ENCODE results near the gene KATNAL2.
A peak's percentile ranks its signal among the peaks of the same experiment; 100 is the strongest.

Gene KATNAL2

DNA sequence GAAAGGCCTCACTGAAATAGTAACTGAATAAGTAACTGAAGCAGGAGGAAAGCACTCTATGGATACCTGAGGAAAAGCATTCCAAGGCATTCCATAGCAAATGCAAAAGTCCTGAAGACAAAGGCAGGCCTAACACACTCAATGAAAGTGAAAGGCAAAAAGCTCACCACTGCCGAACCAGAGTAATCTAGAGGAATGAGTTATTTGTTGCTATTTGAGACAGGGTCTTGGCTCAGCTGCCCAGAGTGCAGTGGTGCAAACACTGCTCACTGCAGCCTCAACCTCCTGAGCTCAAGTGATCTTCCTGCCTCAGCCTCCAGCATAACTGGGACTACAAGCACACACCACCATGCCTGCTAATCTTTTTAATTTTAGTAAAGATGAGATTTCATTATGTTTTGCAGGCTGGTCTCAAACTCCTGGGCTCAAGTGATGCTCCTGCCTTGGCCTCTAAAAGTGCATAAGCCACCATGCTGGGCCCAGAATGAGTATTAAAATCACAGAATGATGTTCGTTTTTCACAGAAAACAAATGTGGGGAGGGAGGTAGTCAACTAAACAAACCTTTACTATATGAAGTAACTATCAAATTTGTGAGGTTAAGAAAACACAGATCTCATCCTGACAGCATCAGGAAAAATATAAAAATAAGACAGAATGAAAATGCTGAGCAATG lies 18.0 kb upstream of the KATNAL2 start:
- Histone ChIP-seq H3K27me3 (replicated peaks; ENCODE audit: control insufficient read depth, insufficient read depth, low read length) (no peaks in the 10 kb centered on the region), H3K4me3 (replicated peaks; ENCODE audit: low read depth, low read length) (no peak overlapping the region; the same call in 1 of the 2 replicates), H3K36me3 (ENCODE audit: control insufficient read depth, insufficient read depth, low read length) (no peaks in the 10 kb centered on the region)
- DNase-seq (ENCODE audit: extremely low read depth, insufficient read length), result no peak
- TF ChIP-seq, protein P1, sequence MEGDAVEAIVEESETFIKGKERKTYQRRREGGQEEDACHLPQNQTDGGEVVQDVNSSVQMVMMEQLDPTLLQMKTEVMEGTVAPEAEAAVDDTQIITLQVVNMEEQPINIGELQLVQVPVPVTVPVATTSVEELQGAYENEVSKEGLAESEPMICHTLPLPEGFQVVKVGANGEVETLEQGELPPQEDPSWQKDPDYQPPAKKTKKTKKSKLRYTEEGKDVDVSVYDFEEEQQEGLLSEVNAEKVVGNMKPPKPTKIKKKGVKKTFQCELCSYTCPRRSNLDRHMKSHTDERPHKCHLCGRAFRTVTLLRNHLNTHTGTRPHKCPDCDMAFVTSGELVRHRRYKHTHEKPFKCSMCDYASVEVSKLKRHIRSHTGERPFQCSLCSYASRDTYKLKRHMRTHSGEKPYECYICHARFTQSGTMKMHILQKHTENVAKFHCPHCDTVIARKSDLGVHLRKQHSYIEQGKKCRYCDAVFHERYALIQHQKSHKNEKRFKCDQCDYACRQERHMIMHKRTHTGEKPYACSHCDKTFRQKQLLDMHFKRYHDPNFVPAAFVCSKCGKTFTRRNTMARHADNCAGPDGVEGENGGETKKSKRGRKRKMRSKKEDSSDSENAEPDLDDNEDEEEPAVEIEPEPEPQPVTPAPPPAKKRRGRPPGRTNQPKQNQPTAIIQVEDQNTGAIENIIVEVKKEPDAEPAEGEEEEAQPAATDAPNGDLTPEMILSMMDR (IDR thresholded peaks at IDR 0.05; ENCODE audit: insufficient read depth, low read length, poor library complexity, severe bottlenecking), result no peak

GRCh38 chr18:46903406-46903805 lies 14.0 kb upstream of the KATNAL2 start:
- no peak for DNase-seq (ENCODE audit: extremely low read depth, insufficient read length)
- Histone ChIP-seq H3K36me3 (ENCODE audit: control insufficient read depth, insufficient read depth, low read length) (no peaks in the 10 kb centered on the region), H3K4me3 (replicated peaks; ENCODE audit: low read depth, low read length) (no peak overlapping the region), H3K27me3 (replicated peaks; ENCODE audit: control insufficient read depth, insufficient read depth, low read length) (no peaks in the 10 kb centered on the region)
- TF ChIP-seq, protein P1 (IDR thresholded peaks at IDR 0.05; ENCODE audit: insufficient read depth, low read length, poor library complexity, severe bottlenecking), result no peak

GRCh38 chr18:46909497-46909896 lies 7.9 kb upstream of the KATNAL2 start:
- TF ChIP-seq, protein P1 (IDR thresholded peaks at IDR 0.05; ENCODE audit: insufficient read depth, low read length, poor library complexity, severe bottlenecking), result no peak
- Histone ChIP-seq H3K36me3 (ENCODE audit: control insufficient read depth, insufficient read depth, low read length) (no peaks in the 10 kb centered on the region), H3K27me3 (replicated peaks; ENCODE audit: control insufficient read depth, insufficient read depth, low read length) (no peaks in the 10 kb centered on the region), H3K4me3 (replicated peaks; ENCODE audit: low read depth, low read length) (no peak overlapping the region)
- DNase-seq (ENCODE audit: extremely low read depth, insufficient read length), result no peak

DNA sequence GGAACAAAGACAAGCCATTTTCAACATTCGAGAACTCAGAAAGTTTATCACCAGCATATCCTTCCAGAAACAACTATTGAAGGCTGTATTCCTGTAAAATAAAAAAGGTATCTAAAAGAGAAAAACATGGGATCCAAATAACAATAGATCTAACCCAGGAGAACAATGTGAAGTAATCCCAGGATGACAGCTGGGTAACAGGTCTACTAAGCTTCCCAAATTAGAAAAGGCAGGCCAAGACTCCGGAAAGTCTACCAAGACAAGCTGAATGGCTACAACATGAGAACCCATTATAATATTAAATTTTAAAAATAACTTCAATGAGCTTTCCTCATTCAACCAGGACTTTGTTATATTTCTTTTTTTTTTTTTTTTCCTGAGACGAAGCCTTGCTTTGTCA lies 6.5 kb upstream of the KATNAL2 start:
- no peaks in the 10 kb centered on the region for H3K36me3 ChIP-seq (ENCODE audit: control insufficient read depth, insufficient read depth, low read length)
- no peaks in the 10 kb centered on the region for H3K27me3 ChIP-seq (replicated peaks; ENCODE audit: control insufficient read depth, insufficient read depth, low read length)
- no peak for DNase-seq (ENCODE audit: extremely low read depth, insufficient read length)
- no peak overlapping the region for H3K4me3 ChIP-seq (replicated peaks; ENCODE audit: low read depth, low read length)
- TF ChIP-seq, protein P1 (IDR thresholded peaks at IDR 0.05; ENCODE audit: insufficient read depth, low read length, poor library complexity, severe bottlenecking), result no peak

- TF ChIP-seq, protein P1 (IDR thresholded peaks at IDR 0.05; ENCODE audit: insufficient read depth, low read length, poor library complexity, severe bottlenecking), result no peak
- peak overlapping the region; percentile 85 for H3K4me3 ChIP-seq (replicated peaks; ENCODE audit: low read depth, low read length)
- H3K27me3 ChIP-seq (replicated peaks; ENCODE audit: control insufficient read depth, insufficient read depth, low read length), result no peaks in the 10 kb centered on the region
- no peaks in the 10 kb centered on the region for H3K36me3 ChIP-seq (ENCODE audit: control insufficient read depth, insufficient read depth, low read length)
- no peak for DNase-seq (ENCODE audit: extremely low read depth, insufficient read length)
These were observed 1.4 kb upstream of the KATNAL2 start for GRCh38 chr18:46915800-46916550.
